HG03025 (cell line): ENCODE data around the gene TEN1.
A peak's percentile ranks its signal among the peaks of the same experiment; 100 is the strongest.

Experiments used
- ATAC-seq: cut with Tn5 transposase; IDR thresholded peaks from one replicate; pipeline ENCODE4 v1.9.1; 2021; ENCODE audit warnings: mild to moderate bottlenecking, moderate library complexity; ENCODE audit not compliant: unreplicated experiment, low FRiP score

TEN1 gene

DNA sequence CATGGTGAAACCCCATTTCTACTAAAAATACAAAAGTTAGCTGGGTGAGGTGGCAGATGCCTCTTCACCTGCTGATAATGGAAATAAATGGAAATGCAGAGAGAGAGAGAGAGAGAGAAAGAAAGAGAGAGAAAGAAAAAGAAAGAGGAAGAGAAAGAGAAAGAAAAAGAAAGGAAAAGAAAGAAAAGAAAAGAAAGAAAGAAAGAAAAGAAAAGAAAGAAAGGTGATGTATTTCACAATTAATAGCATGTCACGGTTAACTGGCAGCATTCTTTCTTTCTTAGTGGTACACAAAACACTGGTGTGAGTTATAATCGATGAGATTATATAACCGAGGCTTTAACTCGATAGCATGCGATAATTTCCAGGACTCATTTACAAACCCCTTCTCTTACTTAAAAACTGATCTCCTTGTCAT lies 3.3 kb upstream of the TEN1 start:
- ATAC-seq: no peak

DNA sequence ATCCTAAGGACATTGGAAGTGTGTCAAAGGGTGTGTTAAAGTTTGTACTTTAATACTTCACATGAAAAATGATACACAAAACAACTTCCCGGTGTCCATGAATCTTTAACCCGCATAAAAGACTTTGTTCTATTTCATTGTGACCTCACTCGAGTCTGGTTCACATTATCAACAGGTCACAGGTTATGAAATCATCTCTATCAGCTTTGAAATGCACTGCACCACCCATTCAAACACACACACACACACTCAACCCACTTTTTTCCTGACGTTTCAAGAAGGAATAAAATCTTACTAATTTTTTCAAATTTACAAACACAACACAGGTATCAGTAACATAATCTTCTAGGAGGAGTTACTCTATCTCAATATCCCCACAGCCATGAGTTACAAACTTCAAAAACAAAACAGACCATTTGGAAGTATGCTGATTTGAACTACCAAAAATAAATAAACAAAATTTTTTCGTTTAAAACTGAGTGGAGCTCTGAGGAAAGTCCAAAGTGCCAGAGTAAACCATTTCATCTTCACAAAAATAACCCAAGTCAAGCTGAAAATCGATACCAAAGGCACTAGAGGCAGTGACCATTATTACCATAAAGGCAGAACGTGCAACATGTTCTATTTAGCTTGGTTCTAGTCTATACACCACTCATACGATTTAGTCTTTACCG lies 2.7 kb upstream of the TEN1 start:
- ATAC-seq: no peak

DNA sequence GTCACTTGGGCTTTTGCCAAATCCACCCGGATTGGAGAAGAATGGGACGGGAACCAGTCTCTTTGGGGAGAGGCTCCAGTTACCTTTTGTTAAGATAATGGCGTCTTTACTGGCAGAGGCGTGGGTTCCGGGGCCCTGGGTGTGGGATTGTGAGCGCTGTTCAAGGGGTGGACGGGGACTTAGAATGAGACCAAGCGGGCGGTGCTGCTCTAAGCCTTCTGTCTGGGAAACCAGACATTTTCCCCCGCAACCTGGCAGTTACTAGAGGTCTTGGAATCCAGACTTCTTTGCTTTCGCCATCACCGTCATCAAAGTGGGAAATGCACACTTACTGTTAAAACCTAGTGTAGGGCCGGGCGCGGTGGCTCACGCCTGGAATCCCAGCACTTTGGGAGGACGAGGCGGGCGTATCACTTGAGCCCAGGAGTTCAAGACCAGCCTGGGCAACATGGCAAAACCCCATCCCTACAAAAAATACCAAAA lies 706 bp downstream of the TEN1 start:
- peak; percentile 24 for ATAC-seq

DNA sequence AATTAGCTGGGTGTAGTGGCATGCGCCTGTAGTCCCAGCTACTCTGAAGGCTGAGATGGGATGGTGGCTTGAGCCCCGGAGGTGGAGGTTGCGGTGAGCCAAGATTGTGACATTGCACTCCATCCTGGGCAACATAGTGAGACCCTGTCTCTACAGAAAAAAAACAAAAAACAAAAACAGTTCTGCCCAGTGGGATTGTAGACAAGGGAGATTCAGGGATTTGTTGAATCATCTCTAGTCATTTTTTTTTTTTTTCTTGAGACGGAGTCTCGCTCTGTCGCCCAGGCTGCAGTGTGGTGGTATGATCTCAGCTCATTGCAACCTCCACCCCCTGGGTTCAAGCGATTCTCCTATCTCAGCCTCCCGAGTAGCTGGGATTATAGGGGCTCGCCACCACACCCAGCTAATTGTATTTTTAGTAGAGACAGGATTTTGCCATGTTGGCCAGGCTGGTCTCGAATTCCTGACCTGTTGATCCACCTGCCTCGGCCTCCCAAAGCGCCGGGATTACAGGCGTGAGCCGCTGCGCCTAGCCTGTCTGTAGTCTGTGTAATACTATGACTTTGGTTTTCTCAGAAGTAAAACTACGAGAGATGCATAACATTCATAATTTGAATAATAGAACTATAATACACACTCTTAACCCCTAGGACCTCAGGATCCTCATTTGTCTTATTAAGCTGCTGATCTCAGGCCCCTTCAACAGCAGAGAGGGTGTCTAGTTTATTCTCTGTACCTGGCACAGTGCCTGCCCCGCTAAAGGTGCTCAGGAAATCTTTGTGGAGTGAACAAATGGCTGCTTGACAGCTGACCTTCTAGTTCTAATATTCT lies 1.4 kb downstream of the TEN1 start:
- ATAC-seq: no peak

DNA sequence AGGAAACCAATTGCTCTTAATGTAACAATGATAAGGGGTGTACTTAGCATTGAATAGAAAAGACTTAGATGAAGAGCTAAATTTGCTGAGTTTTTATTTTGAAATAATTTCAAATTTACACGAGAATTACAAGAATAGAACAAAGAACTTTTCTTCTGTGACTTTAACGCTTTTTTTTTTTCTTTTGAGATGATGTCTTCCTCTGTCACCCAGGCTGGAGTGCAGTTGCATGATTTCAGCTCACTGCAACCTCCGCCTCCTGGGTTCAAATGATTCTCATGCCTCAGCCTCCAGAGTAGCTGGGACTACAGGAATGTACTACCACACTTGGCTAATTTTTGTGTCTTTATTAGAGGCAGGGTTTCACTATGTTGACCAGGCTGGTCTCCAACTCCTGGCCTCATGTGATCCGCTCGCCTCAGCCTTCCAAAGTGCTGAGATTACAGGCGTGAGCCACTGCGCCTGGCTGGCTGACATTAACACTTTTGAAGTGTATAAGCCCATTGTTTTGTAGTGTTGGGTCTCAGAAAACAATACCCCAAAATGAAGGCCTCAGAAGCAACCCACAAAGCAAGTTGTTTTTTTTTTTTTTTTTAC lies 2.1 kb downstream of the TEN1 start:
- ATAC-seq: no peak

DNA sequence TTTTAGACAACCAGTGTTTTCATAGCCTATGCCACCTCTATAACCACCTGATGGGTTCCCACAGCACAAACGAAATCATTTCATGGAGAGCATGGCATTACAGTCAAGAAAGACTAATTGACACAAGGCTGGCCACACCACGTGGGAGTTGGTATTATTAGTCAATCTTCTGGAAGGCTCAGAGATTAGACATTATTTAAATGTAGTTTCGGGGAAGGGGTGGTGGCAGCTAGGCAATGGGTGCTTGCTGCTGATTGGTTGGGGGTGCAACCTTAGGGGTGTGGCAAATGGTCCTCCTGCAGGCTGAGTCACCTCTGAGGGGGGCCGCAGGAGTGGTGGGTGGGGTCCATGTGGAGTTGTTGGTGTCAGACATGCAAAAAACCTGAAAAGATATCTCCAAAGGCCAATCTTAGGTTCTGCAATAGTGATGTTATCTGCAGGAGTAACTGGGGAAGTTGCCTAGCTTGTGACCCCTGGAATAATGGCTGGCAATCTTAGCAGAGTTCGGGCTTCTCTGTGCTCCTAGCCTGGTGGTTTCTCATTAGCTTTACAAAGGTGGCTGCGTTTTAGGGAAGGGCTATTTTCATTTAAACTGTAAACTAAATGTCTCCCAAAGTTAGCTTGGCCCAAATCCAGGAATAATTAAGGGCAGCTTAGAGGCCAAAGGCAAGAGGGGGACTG lies 4.6 kb downstream of the TEN1 start:
- ATAC-seq: no peak

DNA sequence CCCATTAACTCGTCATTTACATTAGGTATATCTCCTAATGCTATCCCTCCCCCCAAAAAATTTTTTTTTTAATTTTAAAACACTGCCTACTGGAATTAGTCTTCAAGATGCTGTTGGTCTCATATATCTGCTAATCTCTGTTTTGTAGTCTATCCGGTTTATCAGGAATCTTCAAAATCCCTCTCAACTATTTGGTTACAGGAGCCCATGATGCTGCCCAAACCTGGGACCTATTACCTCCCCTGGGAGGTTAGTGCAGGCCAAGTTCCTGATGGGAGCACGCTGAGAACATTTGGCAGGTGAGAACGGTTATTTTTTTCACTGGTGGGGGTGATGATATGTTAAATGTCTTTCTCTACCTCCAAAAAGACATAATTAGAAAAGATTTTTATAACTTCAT lies 6.9 kb downstream of the TEN1 start:
- no peak for ATAC-seq

DNA sequence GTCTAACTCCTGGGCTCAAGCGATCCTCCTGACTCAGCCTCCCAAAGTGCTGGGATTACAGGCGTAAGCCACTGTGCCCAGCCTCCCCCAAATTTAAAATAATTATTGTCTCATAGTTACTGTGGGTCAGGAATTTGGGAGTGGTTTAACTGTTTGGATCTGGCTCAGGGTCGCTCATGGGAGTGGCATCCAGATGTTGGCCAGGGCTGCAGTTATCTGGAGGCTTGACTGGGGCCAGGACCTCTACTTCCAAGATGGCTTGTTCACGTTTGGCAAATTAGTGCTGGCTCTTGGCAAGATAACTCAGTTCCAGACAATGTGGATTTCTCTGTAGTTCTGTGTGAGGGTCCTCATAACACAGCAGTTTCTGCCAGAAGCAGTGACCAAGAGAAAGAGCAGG lies 8.0 kb downstream of the TEN1 start:
- ATAC-seq: no peak

DNA sequence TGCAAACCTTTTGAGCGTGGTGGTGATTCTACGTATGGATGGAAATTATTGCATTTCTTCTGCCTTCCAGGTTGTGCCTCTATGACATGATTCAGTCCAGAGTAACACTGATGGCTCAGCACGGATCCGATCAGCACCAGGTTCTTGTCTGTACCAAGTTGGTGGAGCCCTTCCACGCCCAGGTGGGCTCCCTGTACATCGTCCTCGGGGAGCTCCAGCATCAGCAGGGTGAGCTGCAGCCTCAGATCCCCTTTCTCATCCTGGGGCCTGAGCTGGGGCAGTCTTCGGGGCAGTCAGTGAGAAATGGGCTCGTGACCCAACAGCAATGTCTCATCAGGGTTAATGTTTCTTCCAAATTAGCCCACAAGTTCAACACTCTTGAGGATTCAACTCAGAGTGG lies 12.4 kb downstream of the TEN1 start:
- ATAC-seq: no peak

DNA sequence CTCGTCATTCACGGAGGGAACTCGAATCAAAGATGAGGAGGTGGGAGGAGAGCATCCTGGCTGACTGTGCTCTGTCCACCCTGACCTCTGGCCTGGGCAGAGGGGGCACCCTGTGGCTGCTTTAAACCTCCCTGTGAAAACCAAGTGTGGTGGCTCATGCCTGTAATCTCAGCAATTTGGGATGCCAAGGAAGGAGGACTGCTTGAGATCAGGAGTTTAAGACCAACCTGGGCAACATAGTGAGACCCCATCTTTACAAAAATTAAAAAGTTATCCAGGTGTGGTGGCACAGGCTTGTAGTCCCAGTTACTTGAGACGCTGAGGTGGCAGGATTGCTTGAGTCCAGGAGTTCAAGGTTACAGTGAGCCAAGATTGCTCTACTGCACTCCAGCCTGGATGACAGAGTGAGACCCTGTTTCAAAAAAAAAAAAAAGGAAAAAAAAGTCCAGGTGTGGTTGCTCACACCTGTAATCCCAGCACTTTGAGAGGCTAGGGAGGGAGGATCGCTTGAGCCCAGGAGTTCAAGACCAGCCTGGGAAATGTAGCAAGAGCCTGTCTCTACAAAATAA lies 15.8 kb downstream of the TEN1 start:
- no peak for ATAC-seq

DNA sequence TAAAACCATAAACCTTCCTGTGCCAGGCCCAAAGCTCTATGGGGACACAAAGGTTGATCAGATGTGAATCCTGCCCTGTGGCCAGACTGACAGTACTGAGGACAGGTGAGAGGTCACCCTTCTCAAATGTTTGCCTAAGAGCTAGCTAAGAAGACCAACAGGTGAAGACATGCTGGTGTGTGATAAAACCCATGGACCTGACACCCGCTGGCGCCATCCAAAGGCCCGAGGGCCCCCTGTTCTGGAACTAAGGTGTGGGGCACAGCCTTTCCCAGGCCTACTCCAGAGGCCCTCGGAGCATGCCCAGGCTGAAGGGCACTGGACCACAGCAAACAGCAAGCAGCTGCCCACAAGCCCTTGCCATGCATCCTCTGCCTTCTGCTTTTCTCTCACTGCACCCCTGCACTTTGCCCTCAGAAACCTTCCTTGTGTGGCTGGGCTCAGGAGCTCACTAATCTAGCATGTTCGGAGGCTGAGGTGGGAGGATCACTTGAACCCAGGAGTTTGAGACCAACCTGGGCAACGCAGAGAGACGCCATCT lies 16.4 kb downstream of the TEN1 start:
- no peak for ATAC-seq

DNA sequence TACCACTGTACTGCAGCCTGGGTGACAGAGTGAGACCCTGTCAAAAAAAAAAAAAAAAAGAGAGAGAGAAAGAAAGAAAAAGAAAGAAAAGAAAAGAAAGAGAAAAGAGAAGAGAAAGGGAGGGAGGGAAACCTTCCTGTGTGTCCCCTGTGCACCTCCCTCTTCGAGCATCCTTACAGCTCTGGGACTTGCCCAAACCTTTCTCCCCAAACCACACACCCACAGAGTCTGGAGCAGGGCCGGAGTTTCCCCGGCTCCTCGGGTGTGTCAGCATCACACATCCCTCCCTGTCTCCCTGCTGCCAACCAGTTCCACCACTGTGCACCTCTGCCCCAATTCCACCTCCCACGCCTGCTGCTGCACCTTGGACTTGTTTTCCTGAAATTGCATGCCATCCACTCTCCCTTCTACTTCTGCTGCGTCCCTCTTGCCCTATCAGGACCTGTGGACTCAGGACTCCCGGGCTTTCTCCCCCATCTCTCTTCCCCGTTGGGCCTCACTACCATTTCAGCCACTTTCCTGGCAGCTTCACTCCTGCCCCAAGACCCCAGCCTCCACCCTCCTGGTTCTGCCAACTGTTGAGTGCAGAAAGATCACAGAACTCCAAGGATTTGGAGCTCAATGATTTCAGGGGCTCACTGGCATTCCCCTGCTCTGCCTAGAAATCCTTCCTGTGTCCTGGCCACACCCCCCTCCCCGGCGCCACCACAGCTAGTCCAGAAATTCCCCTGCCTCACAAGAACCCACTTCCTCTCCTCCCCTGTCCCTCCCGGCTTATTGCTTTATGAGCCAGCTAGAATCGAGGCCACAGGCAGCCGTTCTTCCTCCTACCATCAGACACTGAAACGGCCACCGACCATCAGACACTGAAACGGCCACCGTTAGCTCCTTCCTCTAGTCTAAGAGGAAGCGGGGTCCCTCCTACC lies 17.9 kb downstream of the TEN1 start:
- no peak for ATAC-seq

DNA sequence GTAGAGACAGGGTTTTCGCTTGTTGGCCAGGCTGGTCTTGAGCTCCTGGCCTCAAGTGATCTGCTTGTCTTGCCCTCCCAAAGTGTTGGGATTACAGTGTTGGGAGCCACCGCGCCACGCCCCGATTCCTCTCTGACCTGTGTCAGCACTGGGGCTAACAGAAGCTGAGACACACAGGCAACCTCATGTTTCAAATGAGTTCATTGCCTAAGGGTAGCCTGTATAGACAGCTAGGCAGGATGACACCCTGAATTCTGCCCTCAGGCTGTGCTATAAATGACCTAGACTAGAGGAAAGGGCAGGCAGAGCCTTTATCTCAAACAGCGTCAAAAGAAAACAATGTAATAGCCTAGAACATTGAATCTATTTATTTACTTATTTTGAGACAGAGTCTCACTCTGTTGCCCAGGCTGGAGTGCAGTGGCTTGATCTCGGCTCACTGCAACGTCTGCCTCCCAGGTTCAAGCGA lies 19.3 kb downstream of the TEN1 start:
- no peak for ATAC-seq

DNA sequence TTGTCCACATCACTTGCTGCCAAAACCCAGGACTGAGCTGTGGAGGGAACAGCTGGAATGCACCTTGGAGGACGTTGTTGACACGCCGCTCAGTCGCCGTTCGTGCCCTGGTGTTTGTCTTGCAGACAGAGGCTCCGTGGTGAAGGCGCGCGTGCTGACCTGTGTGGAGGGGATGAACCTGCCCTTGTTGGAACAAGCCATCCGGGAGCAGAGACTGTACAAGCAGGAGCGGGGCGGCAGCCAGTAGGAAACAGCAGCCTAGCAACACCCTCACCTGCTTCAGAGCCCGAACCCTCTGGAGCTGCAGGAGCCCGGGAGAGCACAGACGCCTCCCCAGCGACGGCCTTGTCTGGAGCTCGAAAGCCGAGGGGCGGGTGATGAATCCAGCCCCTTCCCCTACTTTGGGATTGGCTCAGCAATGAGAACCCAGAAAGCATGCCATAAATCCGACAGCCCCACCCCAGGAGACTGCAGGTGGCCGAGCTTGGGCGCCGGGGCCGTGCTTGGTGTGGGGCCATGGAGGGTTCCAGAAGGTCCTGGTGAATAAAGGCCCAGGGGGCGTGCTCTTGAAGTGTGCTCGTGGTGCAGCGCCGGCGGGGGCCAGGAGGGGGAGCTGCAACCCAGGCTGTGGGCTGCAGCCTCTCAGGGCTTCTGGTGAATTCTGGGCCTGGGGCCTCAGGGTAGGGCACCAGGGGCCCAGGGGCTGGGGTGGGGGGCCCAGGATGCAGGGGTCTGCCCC lies 21.1 kb downstream of the TEN1 start:
- no peak for ATAC-seq

DNA sequence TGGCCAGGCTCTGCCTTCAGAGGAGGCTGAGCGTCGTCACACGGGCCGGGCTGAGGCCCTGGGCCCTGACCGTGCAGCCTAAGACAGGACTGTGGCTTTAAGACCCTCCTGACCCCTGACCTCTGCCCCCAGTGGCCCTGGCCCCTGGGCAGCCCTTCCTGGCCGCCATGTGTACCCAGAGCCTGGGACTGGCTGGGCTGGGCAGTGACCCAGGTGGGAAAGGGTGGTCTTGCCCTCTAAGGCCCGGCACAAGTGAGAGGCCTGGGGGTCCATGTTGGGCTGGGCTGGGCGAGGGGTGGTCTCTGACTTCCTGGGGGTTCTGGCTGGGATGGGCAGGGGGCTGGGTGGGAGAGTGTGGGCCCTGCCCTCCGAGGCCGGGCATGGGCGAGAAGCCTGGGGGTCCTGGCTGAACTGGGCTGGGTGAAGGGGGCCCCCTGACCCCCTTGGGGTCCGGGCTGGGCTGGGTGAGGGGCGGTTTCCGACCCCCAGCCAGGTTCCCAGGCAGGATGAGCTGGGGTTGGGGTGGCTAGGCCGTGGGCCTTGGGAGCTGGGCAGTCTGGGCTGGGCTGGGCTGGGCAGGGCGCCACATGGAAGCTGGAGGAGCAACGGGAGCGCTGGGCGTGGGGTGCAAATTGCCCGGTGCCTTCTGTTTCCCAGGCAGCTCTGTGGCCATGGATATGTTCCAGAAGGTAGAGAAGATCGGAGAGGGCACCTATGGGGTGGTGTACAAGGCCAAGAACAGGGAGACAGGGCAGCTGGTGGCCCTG lies 21.9 kb downstream of the TEN1 start, which contains the start of gene CDK3:
CDK3 (plus strand) TSS at position 101 of the 767 bp plus-strand sequence; CDS start at position 672, 571 bp downstream.
- no peak for ATAC-seq

DNA sequence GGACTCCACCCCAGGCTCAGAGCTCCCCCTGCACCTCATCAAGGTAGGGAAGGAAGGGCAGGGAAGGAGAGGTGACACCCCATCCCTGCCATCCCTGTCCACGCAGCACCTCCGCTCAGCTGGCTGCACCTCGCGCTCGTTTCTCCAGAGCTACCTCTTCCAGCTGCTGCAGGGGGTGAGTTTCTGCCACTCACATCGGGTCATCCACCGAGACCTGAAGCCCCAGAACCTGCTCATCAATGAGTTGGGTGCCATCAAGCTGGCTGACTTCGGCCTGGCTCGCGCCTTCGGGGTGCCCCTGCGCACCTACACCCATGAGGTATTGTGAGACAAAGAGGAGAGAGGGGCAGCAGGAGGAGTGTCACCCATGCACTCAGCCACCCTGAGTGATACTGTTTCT lies 23.1 kb downstream of the TEN1 start:
- ATAC-seq: no peak

DNA sequence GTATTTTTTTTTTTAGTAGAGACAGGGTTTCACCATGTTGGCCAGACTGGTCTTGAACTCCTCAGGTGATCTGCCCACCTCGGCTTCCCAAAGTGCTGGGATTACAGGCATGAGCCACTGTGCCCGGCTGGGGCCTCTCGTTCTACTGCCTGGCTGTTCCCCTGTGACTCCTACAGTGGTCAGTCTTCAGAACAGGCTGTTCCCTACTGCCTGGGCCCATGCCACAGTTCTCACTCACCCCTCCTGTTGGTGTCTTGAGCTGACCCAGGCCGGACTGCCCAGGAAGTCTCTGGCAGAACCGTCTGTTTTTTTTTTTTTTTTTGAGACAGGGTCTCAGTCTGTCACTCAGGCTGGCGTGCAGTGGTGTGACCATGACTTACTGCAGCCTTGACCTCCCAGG lies 24.9 kb downstream of the TEN1 start:
- ATAC-seq: no peak
